ENCODE measurements around the gene UBE4A.

DNA sequence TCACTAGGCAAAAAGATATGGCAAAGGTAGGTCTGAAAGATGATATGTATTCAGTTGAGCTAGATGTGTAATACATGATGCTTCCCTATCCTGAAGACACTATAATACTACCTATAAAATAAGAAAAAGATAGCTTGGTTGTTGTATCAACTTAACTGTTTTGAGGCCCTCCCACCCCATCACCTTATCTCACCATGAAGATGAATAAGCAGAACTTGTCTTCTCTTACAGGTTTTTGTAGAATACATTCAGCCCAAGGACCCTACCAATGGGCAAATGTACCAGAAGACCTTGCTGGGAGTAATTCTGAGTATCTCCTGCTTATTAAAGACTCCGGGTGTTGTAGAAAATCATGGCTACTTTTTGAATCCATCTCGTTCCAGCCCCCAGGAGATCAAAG is 13.9 kb downstream of the UBE4A start:
- no peak for TF ChIP-seq EZH2 (IDR thresholded peaks at IDR 0.05; ENCODE audit: low read depth, unreplicated experiment)
- TF ChIP-seq, protein P1, sequence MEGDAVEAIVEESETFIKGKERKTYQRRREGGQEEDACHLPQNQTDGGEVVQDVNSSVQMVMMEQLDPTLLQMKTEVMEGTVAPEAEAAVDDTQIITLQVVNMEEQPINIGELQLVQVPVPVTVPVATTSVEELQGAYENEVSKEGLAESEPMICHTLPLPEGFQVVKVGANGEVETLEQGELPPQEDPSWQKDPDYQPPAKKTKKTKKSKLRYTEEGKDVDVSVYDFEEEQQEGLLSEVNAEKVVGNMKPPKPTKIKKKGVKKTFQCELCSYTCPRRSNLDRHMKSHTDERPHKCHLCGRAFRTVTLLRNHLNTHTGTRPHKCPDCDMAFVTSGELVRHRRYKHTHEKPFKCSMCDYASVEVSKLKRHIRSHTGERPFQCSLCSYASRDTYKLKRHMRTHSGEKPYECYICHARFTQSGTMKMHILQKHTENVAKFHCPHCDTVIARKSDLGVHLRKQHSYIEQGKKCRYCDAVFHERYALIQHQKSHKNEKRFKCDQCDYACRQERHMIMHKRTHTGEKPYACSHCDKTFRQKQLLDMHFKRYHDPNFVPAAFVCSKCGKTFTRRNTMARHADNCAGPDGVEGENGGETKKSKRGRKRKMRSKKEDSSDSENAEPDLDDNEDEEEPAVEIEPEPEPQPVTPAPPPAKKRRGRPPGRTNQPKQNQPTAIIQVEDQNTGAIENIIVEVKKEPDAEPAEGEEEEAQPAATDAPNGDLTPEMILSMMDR (conservative IDR thresholded peaks at IDR 0.05; ENCODE audit: low read depth in 2 of 2), result no peak
- no peak for TF ChIP-seq EZH2phosphoT487 (IDR thresholded peaks at IDR 0.05; ENCODE audit: unreplicated experiment)
- TF ChIP-seq, protein P2, sequence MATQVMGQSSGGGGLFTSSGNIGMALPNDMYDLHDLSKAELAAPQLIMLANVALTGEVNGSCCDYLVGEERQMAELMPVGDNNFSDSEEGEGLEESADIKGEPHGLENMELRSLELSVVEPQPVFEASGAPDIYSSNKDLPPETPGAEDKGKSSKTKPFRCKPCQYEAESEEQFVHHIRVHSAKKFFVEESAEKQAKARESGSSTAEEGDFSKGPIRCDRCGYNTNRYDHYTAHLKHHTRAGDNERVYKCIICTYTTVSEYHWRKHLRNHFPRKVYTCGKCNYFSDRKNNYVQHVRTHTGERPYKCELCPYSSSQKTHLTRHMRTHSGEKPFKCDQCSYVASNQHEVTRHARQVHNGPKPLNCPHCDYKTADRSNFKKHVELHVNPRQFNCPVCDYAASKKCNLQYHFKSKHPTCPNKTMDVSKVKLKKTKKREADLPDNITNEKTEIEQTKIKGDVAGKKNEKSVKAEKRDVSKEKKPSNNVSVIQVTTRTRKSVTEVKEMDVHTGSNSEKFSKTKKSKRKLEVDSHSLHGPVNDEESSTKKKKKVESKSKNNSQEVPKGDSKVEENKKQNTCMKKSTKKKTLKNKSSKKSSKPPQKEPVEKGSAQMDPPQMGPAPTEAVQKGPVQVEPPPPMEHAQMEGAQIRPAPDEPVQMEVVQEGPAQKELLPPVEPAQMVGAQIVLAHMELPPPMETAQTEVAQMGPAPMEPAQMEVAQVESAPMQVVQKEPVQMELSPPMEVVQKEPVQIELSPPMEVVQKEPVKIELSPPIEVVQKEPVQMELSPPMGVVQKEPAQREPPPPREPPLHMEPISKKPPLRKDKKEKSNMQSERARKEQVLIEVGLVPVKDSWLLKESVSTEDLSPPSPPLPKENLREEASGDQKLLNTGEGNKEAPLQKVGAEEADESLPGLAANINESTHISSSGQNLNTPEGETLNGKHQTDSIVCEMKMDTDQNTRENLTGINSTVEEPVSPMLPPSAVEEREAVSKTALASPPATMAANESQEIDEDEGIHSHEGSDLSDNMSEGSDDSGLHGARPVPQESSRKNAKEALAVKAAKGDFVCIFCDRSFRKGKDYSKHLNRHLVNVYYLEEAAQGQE (IDR thresholded peaks at IDR 0.05; ENCODE audit: unreplicated experiment), result no peak
- TF ChIP-seq POLR2AphosphoS5 (IDR thresholded peaks at IDR 0.05; ENCODE audit: low read depth), result no peak
- TF ChIP-seq, protein P3, sequence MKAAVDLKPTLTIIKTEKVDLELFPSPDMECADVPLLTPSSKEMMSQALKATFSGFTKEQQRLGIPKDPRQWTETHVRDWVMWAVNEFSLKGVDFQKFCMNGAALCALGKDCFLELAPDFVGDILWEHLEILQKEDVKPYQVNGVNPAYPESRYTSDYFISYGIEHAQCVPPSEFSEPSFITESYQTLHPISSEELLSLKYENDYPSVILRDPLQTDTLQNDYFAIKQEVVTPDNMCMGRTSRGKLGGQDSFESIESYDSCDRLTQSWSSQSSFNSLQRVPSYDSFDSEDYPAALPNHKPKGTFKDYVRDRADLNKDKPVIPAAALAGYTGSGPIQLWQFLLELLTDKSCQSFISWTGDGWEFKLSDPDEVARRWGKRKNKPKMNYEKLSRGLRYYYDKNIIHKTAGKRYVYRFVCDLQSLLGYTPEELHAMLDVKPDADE (IDR thresholded peaks at IDR 0.05), result no peak
- no peak for TF ChIP-seq CREB1 (CRISPR knock-in tag; IDR thresholded peaks at IDR 0.05; ENCODE audit: low read depth)
- TF ChIP-seq NANOG (IDR thresholded peaks at IDR 0.05; ENCODE audit: borderline replicate concordance), result no peak
- no peak for TF ChIP-seq STAT1 (IDR thresholded peaks at IDR 0.05; ENCODE audit: unreplicated experiment)
- no peak for TF ChIP-seq JUNB (IDR thresholded peaks at IDR 0.05; ENCODE audit: unreplicated experiment)
- TF ChIP-seq ZNF331 (CRISPR knock-in tag; IDR thresholded peaks at IDR 0.05; ENCODE audit: low read depth), result no peak
